OCI-LY7 (cell line): ENCODE results near the gene STX8. TPM values are rescaled to one million over a fixed set of nuclear protein-coding genes. Genes with fewer than 3 reads are reported as not detected.

Source experiments
- BruUV-seq: library from RNA; stranded (reverse); fragments of 400-500 nt; replicated peaks from 2 replicates; lab custom pipeline; 2021; lab: Mats Ljungman, UMichigan
- CTCF ChIA-PET: fragments of 300-600 bp; sonication (Branson Sonifier 250); formaldehyde crosslinking; loops from one replicate; lab custom pipeline; 2022; ENCODE audit warnings: antibody characterized with exemption; ENCODE audit not compliant: unreplicated experiment; lab: Charles Lee
- POLR2A ChIA-PET: fragments of 300-600 bp; sonication (Branson Sonifier 250); formaldehyde crosslinking; loops from one replicate; lab custom pipeline; 2022; ENCODE audit warnings: antibody characterized with exemption; lab: Charles Lee
- DNase-seq: peaks from one replicate; pipeline ENCODE4 v3.0.0-alpha.2; 2015; ENCODE audit warnings: low spot score
- H2AFZ ChIP-seq: fragments of 200-600 bp; sonication (generic), shearing (Covaris generic); 2 replicates; pipeline ENCODE4 v1.6.1; 2014; ENCODE audit warnings: mild to moderate bottlenecking, antibody characterized with exemption, low read length, moderate library complexity
- H3K27ac ChIP-seq: fragments of 200-600 bp; sonication (generic); 2 replicates; pipeline ENCODE4 v1.5.1; 2014; ENCODE audit warnings: mixed run types, low read depth, mild to moderate bottlenecking, moderate library complexity, low read length, inconsistent platforms; ENCODE audit not compliant: poor library complexity, severe bottlenecking
- H3K36me3 ChIP-seq: fragments of 200-600 bp; sonication (generic); 2 replicates; pipeline ENCODE4 v1.6.1; 2014; ENCODE audit warnings: mild to moderate bottlenecking, antibody characterized with exemption, low read length, moderate library complexity, mixed read lengths; ENCODE audit not compliant: insufficient read depth
- H3K4me1 ChIP-seq: fragments of 200-600 bp; sonication (generic); 2 replicates; pipeline ENCODE4 v1.5.1; 2014; ENCODE audit warnings: mild to moderate bottlenecking, low read length; ENCODE audit not compliant: insufficient read depth, poor library complexity, severe bottlenecking
- H3K4me2 ChIP-seq: fragments of 200-600 bp; sonication (generic); 2 replicates; pipeline ENCODE4 v1.6.1; 2014; ENCODE audit warnings: mild to moderate bottlenecking, low read length
- H3K4me3 ChIP-seq: fragments of 200-600 bp; sonication (generic); 2 replicates; pipeline ENCODE4 v1.5.1; 2014; ENCODE audit warnings: mild to moderate bottlenecking, low read depth, low read length; ENCODE audit not compliant: poor library complexity, severe bottlenecking
- H3K79me2 ChIP-seq: fragments of 200-600 bp; sonication (generic); 2 replicates; pipeline ENCODE4 v1.6.1; 2016; ENCODE audit warnings: low read depth, mild to moderate bottlenecking, low read length, moderate library complexity, mixed read lengths; ENCODE audit not compliant: insufficient read depth
- H3K9me2 ChIP-seq: fragments of 200-600 bp; sonication (generic); 2 replicates; pipeline ENCODE4 v1.6.1; 2016; ENCODE audit warnings: mild to moderate bottlenecking, low read length, mixed read lengths; ENCODE audit not compliant: insufficient read depth
- H3K9me3 ChIP-seq: fragments of 200-600 bp; sonication (generic); 2 replicates; pipeline ENCODE4 v1.6.1; 2014; ENCODE audit warnings: mild to moderate bottlenecking, mixed run types, low read length, mixed read lengths
- H4K20me1 ChIP-seq: fragments of 200-600 bp; sonication (generic); 2 replicates; pipeline ENCODE4 v1.6.1; 2014; ENCODE audit warnings: mild to moderate bottlenecking, antibody characterized with exemption, low read length, moderate library complexity, mixed read lengths; ENCODE audit not compliant: insufficient read depth
- CTCF ChIP-seq: fragments of 200-600 bp; sonication (generic); conservative IDR thresholded peaks from 2 replicates; pipeline ENCODE4 v1.5.1; 2014; ENCODE audit warnings: mild to moderate bottlenecking, antibody characterized with exemption, low read length, moderate library complexity, mixed read lengths
- EZH2phosphoT487 ChIP-seq: fragments of 200-600 bp; sonication (generic); IDR thresholded peaks from 2 replicates; pipeline ENCODE4 v1.6.1; 2018; ENCODE audit warnings: low read depth, borderline replicate concordance, mild to moderate bottlenecking, mixed run types, antibody characterized with exemption, low read length, moderate library complexity, mixed read lengths
- intact Hi-C: fragments of 100-400 bp; cut with micrococcal nuclease; formaldehyde crosslinking; loops from one replicate; pipeline ENCODE4 v1.10.0; 2022; ENCODE audit not compliant: unreplicated experiment
- total RNA-seq, 2 experiments: library from RNA; depleted of rRNA in 1 of 2; stranded (reverse); fragments of >200 nt in 1 of 2; shearing (Covaris generic) in 1 of 2; gene quantifications; 2 replicates each; pipeline ENCODE4 v1.2.3, GENCODE V29; 2014 to 2022

The STX8 gene
- total RNA-seq, 2 experiments from 2014 or later, result 56.7 to 69.0 TPM

GRCh38 chr17:9432934-9433421 lies 142.6 kb downstream of the STX8 start:
- Histone ChIP-seq H3K9me2 (no peaks in the 10 kb centered on the region), H3K79me2 (no peaks in the 10 kb centered on the region), H3K27ac (no peak overlapping the region), H3K4me1 (no peaks in the 10 kb centered on the region), H3K36me3 (no peaks in the 10 kb centered on the region), H2AFZ (no peak overlapping the region), H3K9me3 (no peaks in the 10 kb centered on the region), H3K4me2 (no peak overlapping the region), H4K20me1 (no peaks in the 10 kb centered on the region), H3K4me3 (no peak overlapping the region)
- no TSS peak for BruUV-seq
- intact Hi-C loops, result no loop called here
- no peak for DNase-seq
- TF ChIP-seq CTCF (no peak), EZH2phosphoT487 (no peak)
- CTCF ChIA-PET, result interaction anchor here (0.6 kb wide), 1 partner anchor 155 kb away, joined by 22 read pairs; no protein-coding TSS in a partner anchor
- POLR2A ChIA-PET, result interaction anchor here (0.5 to 0.6 kb wide), 2 partner anchors 287 to 702 kb away, joined by 3 to 4 read pairs; no protein-coding TSS in a partner anchor

- TF ChIP-seq EZH2phosphoT487, result no peak
- no peak for TF ChIP-seq CTCF
- no TSS peak for BruUV-seq
- POLR2A ChIA-PET, result interaction anchor here (0.5 to 0.6 kb wide), 2 partner anchors 287 to 703 kb away, joined by 3 to 4 read pairs; no protein-coding TSS in a partner anchor
- no peak for DNase-seq
- Histone ChIP-seq H3K36me3 (no peaks in the 10 kb centered on the region), H2AFZ (no peak overlapping the region), H3K4me3 (no peak overlapping the region), H3K4me2 (no peak overlapping the region), H3K9me3 (no peaks in the 10 kb centered on the region), H4K20me1 (no peaks in the 10 kb centered on the region), H3K4me1 (no peaks in the 10 kb centered on the region), H3K27ac (no peak overlapping the region), H3K9me2 (no peaks in the 10 kb centered on the region), H3K79me2 (no peaks in the 10 kb centered on the region)
- intact Hi-C loops, result no loop called here
- CTCF ChIA-PET, result no interaction called here
These were observed 143.3 kb downstream of the STX8 start for GRCh38 chr17:9432134-9432885.

GRCh38 chr17:9431620-9432019 lies 144.0 kb downstream of the STX8 start:
- Histone ChIP-seq H4K20me1 (no peaks in the 10 kb centered on the region), H3K9me3 (no peaks in the 10 kb centered on the region), H3K79me2 (no peaks in the 10 kb centered on the region), H3K36me3 (no peaks in the 10 kb centered on the region), H2AFZ (no peak overlapping the region), H3K4me3 (no peak overlapping the region), H3K9me2 (no peaks in the 10 kb centered on the region), H3K27ac (no peak overlapping the region), H3K4me2 (no peak overlapping the region), H3K4me1 (no peaks in the 10 kb centered on the region)
- POLR2A ChIA-PET, result no interaction called here
- CTCF ChIA-PET, result no interaction called here
- TF ChIP-seq CTCF, result no peak
- no peak for TF ChIP-seq EZH2phosphoT487
- no TSS peak for BruUV-seq
- DNase-seq, result no peak
- intact Hi-C loops, result no loop called here
